H1 (cell line): ENCODE data around the gene OR1M1. TPM values are rescaled to one million over a fixed set of nuclear protein-coding genes. Genes with fewer than 3 reads are reported as not detected.

Source experiments
- CTCF ChIA-PET: fragments of 300-600 bp; sonication (Branson Sonifier 250); formaldehyde crosslinking; loops from one replicate; lab custom pipeline; 2021; ENCODE audit not compliant: partially characterized antibody; lab: Charles Lee
- POLR2A ChIA-PET: fragments of 300-600 bp; sonication (Branson Sonifier 250); formaldehyde crosslinking; loops from one replicate; lab custom pipeline; 2021; ENCODE audit warnings: inconsistent platforms; ENCODE audit not compliant: partially characterized antibody; lab: Charles Lee
- DNase-seq, 2 experiments: peaks; one replicate each; pipeline versions ENCODE4 v3.0.0 to v3.0.0-alpha.2; 2010 to 2022; ENCODE audit warnings: low spot score in 2 of 2, low read depth in 1 of 2, mixed read lengths in 1 of 2
- FAIRE-seq: peaks from 2 replicates; lab custom pipeline; 2011; peaks lifted over from hg19 to GRCh38; lab: Jason Lieb, UNC
- H2AFZ ChIP-seq: 2 replicates; pipeline ENCODE4 v1.8.1; 2012; ENCODE audit warnings: low read length, inconsistent platforms
- H2AK5ac ChIP-seq: 2 replicates; pipeline ENCODE4 v1.6.1; 2013; ENCODE audit warnings: low read depth, low read length
- H2BK120ac ChIP-seq: replicated peaks from 2 replicates; pipeline ENCODE3; 2013; ENCODE audit warnings: low read depth, low read length, inconsistent platforms
- H2BK12ac ChIP-seq: 2 replicates; pipeline ENCODE4 v1.6.1; 2013; ENCODE audit warnings: low read depth, low read length
- H2BK15ac ChIP-seq: 2 replicates; pipeline ENCODE4 v1.6.1; 2013; ENCODE audit warnings: low read length
- H2BK20ac ChIP-seq: 2 replicates; pipeline ENCODE4 v1.6.1; 2013; ENCODE audit warnings: low read length
- H2BK5ac ChIP-seq: 2 replicates; pipeline ENCODE4 v1.6.1; 2013; ENCODE audit warnings: low read depth, low read length
- H3K14ac ChIP-seq: 2 replicates; pipeline ENCODE4 v1.6.1; 2013; ENCODE audit warnings: inconsistent platforms; ENCODE audit not compliant: insufficient read length
- H3K18ac ChIP-seq: 2 replicates; pipeline ENCODE4 v1.6.1; 2013; ENCODE audit warnings: low read length; ENCODE audit errors: extremely low read depth
- H3K23ac ChIP-seq: 2 replicates; pipeline ENCODE4 v1.6.1; 2013; ENCODE audit warnings: inconsistent platforms; ENCODE audit not compliant: insufficient read length
- H3K23me2 ChIP-seq: 2 replicates; pipeline ENCODE4 v1.6.1; 2013; ENCODE audit warnings: low read depth, low read length
- H3K27ac ChIP-seq: 2 replicates; pipeline ENCODE4 v1.6.1; 2011; ENCODE audit warnings: low read depth, low read length, inconsistent platforms
- H3K27me3 ChIP-seq, 4 experiments: replicated peaks in 1 of 4; 1 replicate in 1 of 4; 2 replicates in 3 of 4; pipeline versions ENCODE4 v1.6.1 to v1.8.1; 2011 to 2013; ENCODE audit warnings: low read length in 3 of 4, mild to moderate bottlenecking in 3 of 4, inconsistent platforms in 2 of 4, mixed read lengths in 2 of 4, moderate library complexity in 1 of 4; ENCODE audit not compliant: control insufficient read depth in 3 of 4, insufficient read depth in 3 of 4; ENCODE audit errors: extremely low read depth in 1 of 4
- H3K36me3 ChIP-seq, 4 experiments: 2 replicates each; pipeline versions ENCODE4 v1.6.1 to v1.8.1; 2011 to 2013; ENCODE audit warnings: mild to moderate bottlenecking in 4 of 4, low read length in 3 of 4, moderate library complexity in 2 of 4, control low read depth in 1 of 4, inconsistent platforms in 1 of 4; ENCODE audit not compliant: insufficient read depth in 4 of 4, control insufficient read depth in 2 of 4
- H3K4ac ChIP-seq: replicated peaks from 2 replicates; pipeline ENCODE3; 2013; ENCODE audit warnings: low read length, low read depth, mixed read lengths, inconsistent platforms; ENCODE audit not compliant: insufficient read length
- H3K4me1 ChIP-seq, 4 experiments: replicated peaks in 1 of 4; 1 replicate in 1 of 4; 2 replicates in 3 of 4; pipeline versions ENCODE4 v1.6.1 to v1.8.1; 2011 to 2013; ENCODE audit warnings: low read length in 3 of 4, inconsistent platforms in 2 of 4, mixed read lengths in 1 of 4; ENCODE audit not compliant: insufficient read depth in 4 of 4, control insufficient read depth in 3 of 4
- H3K4me2 ChIP-seq, 2 experiments: 2 replicates each; pipeline versions ENCODE4 v1.6.1 to v1.8.1; 2011 to 2013; ENCODE audit warnings: low read depth in 2 of 2, low read length in 2 of 2, control low read depth in 1 of 2, inconsistent platforms in 1 of 2, mild to moderate bottlenecking in 1 of 2; ENCODE audit not compliant: insufficient read depth in 1 of 2
- H3K4me3 ChIP-seq, 4 experiments: fragments of 200-600, 300-600 bp in 1 of 4; sonication (generic), shearing (Covaris generic), sonication (Bioruptor Twin) in 1 of 4; 2 replicates each; pipeline versions ENCODE4 v1.5.1 to v1.8.1; 2011 to 2016; ENCODE audit warnings: low read length in 4 of 4, low read depth in 3 of 4, control low read depth in 2 of 4, inconsistent platforms in 2 of 4, mild to moderate bottlenecking in 2 of 4, mixed read lengths in 1 of 4, moderate library complexity in 1 of 4; ENCODE audit not compliant: insufficient read depth in 2 of 4; ENCODE audit errors: extremely low read depth in 1 of 4
- H3K56ac ChIP-seq: replicated peaks from 2 replicates; pipeline ENCODE3; 2013; ENCODE audit warnings: low read depth, mild to moderate bottlenecking, mixed read lengths, low read length, inconsistent platforms; ENCODE audit not compliant: insufficient read length
- H3K79me1 ChIP-seq: 2 replicates; pipeline ENCODE4 v1.6.1; 2013; ENCODE audit warnings: low read depth, low read length, control low read depth
- H3K79me2 ChIP-seq, 2 experiments: 2 replicates each; pipeline versions ENCODE4 v1.6.1 to v1.8.1; 2012 to 2013; ENCODE audit warnings: low read length in 2 of 2, mild to moderate bottlenecking in 2 of 2, inconsistent platforms in 1 of 2; ENCODE audit not compliant: insufficient read depth in 2 of 2, control insufficient read depth in 1 of 2
- H3K9ac ChIP-seq, 4 experiments: replicated peaks in 1 of 4; 1 replicate in 1 of 4; 2 replicates in 3 of 4; pipeline versions ENCODE4 v1.6.1 to v1.8.1; 2011 to 2013; ENCODE audit warnings: low read depth in 3 of 4, low read length in 3 of 4, control low read depth in 2 of 4, mild to moderate bottlenecking in 2 of 4, moderate library complexity in 2 of 4, inconsistent platforms in 1 of 4; ENCODE audit errors: extremely low read depth in 1 of 4
- H3K9me3 ChIP-seq, 2 experiments: 2 replicates each; pipeline versions ENCODE4 v1.6.1 to v1.8.1; 2012 to 2013; ENCODE audit warnings: mild to moderate bottlenecking in 2 of 2, moderate library complexity in 2 of 2, control low read depth in 1 of 2, inconsistent platforms in 1 of 2, low read depth in 1 of 2, low read length in 1 of 2, mixed read lengths in 1 of 2; ENCODE audit not compliant: insufficient read depth in 2 of 2
- H4K20me1 ChIP-seq, 2 experiments: replicated peaks in 1 of 2; 2 replicates each; pipeline versions ENCODE3 to v1.8.1; 2011 to 2013; ENCODE audit warnings: inconsistent platforms in 2 of 2, low read length in 2 of 2, mild to moderate bottlenecking in 1 of 2; ENCODE audit not compliant: insufficient read depth in 2 of 2, control insufficient read depth in 1 of 2
- H4K5ac ChIP-seq: 2 replicates; pipeline ENCODE4 v1.6.1; 2013; ENCODE audit warnings: low read length, low read depth, mixed read lengths, inconsistent platforms; ENCODE audit not compliant: insufficient read length
- H4K8ac ChIP-seq: 2 replicates; pipeline ENCODE4 v1.8.0; 2013; ENCODE audit warnings: mild to moderate bottlenecking, moderate library complexity, low read length, inconsistent platforms; ENCODE audit not compliant: insufficient read depth; ENCODE audit errors: extremely low read depth
- H4K91ac ChIP-seq: replicated peaks from 2 replicates; pipeline ENCODE3; 2013; ENCODE audit warnings: low read length, mixed read lengths, inconsistent platforms; ENCODE audit not compliant: insufficient read length
- GTF2F1 ChIP-seq: IDR thresholded peaks from 2 replicates; pipeline ENCODE4 v1.6.1; 2012; ENCODE audit warnings: low read depth, low read length, improper control_type of control experiment, borderline replicate concordance
- KDM1A ChIP-seq: fragments of 200-600, 300-600 bp; sonication (generic); IDR thresholded peaks from 2 replicates; pipeline ENCODE4 v1.7.1; 2016; ENCODE audit warnings: mild to moderate bottlenecking, low read length, borderline replicate concordance
- SRF ChIP-seq: IDR thresholded peaks from 2 replicates; pipeline ENCODE4 v1.6.1; 2011; ENCODE audit warnings: mild to moderate bottlenecking, low read depth, low read length, moderate library complexity
- TAF7 ChIP-seq: optimal IDR thresholded peaks from 2 replicates; pipeline ENCODE3; 2011; ENCODE audit warnings: low read depth, mild to moderate bottlenecking, inconsistent platforms, low read length, moderate library complexity, borderline replicate concordance
- WGBS, 2 experiments: shearing (Covaris generic) in 1 of 2; methylation state at CpG; one replicate each; pipeline versions ENCODE4 v1.1.6 to v1.1.7; 2013 to 2015; ENCODE audit warnings: low lambda C conversion rate in 2 of 2, mixed read lengths in 2 of 2, inconsistent platforms in 1 of 2, low coverage in 1 of 2, missing lambda C conversion rate in 1 of 2; ENCODE audit not compliant: insufficient replicate concordance in 2 of 2, insufficient coverage in 1 of 2, insufficient read length in 1 of 2; ENCODE audit errors: extremely low coverage in 1 of 2, missing lambda C conversion rate in 1 of 2; 5-methylcytosine and 5-hydroxymethylcytosine counted together
- polyA plus RNA-seq, 7 experiments: library from polyadenylated mRNA; depleted of rRNA in 3 of 7; stranded (reverse) in 5 of 7; unstranded in 2 of 7; fragments of >200 nt in 5 of 7; fragments of 200-250 nt in 2 of 7; gene quantifications; 1 replicate in 5 of 7; 2 replicates in 1 of 7; 4 replicates in 1 of 7; pipeline versions ENCODE4 v1.2.1 to v1.2.3, GENCODE V29; 2011 to 2013; ENCODE audit warnings: missing spikeins in 2 of 7, mixed read lengths in 2 of 7
- total RNA-seq: library from RNA; stranded (reverse); fragmentation: NEBNext Ultra II Directional; extraction: Animal tissue kit (Norgen Biotek cat#: 25700); gene quantifications from 2 replicates; pipeline ENCODE4 v1.2.1, GENCODE V29; 2021

OR1M1 gene
- total and polyA plus RNA-seq, 2 of the 8 experiments (the other 6 are each of a cell fraction or from before 2014, with no cell fraction given), result 0.12 TPM; not detected in 1

- H4K91ac ChIP-seq, result no peak overlapping the region
- peaks cover 4 to 16% (median 8%) of the 10 kb centered on the region in 4 experiments; a peak in 6 of 7 replicates for H3K4me1 ChIP-seq
- 96% methylated on average over 4 of the region's 4 CpGs; no CpG with 5 or more reads in 1 of the 2 experiments for WGBS, 2 experiments
- ChIA-PET CTCF (interaction anchor here (0.9 to 1.2 kb wide), 2 partner anchors 17 to 386 kb away, joined by 3 read pairs; no protein-coding TSS in a partner anchor), POLR2A (interaction anchor here (0.6 kb wide), 1 partner anchor 18 kb away, joined by 4 read pairs; no protein-coding TSS in a partner anchor)
- FAIRE-seq, result no peak
- H2AFZ ChIP-seq, result no peak overlapping the region
- no peak overlapping the region for H3K9ac ChIP-seq
- H2BK5ac ChIP-seq, result no peak overlapping the region
- no peak overlapping the region for H3K4ac ChIP-seq
- no peak for DNase-seq
- no peak overlapping the region for H3K56ac ChIP-seq
- H3K27ac ChIP-seq, result no peak overlapping the region
- H2BK120ac ChIP-seq, result no peak overlapping the region
- no peak overlapping the region for H3K23ac ChIP-seq
- H4K20me1 ChIP-seq, result no peaks in the 10 kb centered on the region
- H2BK20ac ChIP-seq, result no peak overlapping the region; the same call in 1 of the 2 replicates
- H2BK12ac ChIP-seq, result no peak overlapping the region
- no peak overlapping the region for H2AK5ac ChIP-seq
- no peaks in the 10 kb centered on the region for H3K27me3 ChIP-seq
- no peaks in the 10 kb centered on the region for H3K79me1 ChIP-seq
- no peak overlapping the region for H3K4me3 ChIP-seq
- H4K5ac ChIP-seq, result no peak overlapping the region
- H3K36me3 ChIP-seq, result no peaks in the 10 kb centered on the region
- no peak overlapping the region for H3K4me2 ChIP-seq
- H4K8ac ChIP-seq, result no peak overlapping the region
- no peaks in the 10 kb centered on the region; the same call in 1 of the 2 replicates for H3K23me2 ChIP-seq
- H3K18ac ChIP-seq, result no peak overlapping the region
- TF ChIP-seq KDM1A (peak; percentile 79; the same call in 1 of the 2 replicates), GTF2F1 (no peak), SRF (no peak), TAF7 (no peak)
- H3K14ac ChIP-seq, result no peak overlapping the region
- no peak overlapping the region; the same call in 1 of the 2 replicates for H2BK15ac ChIP-seq
- no peaks in the 10 kb centered on the region for H3K79me2 ChIP-seq
- H3K9me3 ChIP-seq, result no peaks in the 10 kb centered on the region
Measured at GRCh38 chr19:9057505-9058258, 29.2 kb upstream of the OR1M1 start.
